Measurements from ENCODE around the gene CCDC78. TPM values are rescaled to one million over a fixed set of nuclear protein-coding genes. Genes with fewer than 3 reads are reported as not detected.

CCDC78 gene
- total and polyA plus RNA-seq, 2 of the 13 experiments (the other 11 are each of a cell fraction or from before 2014, with no cell fraction given), result 0.53 to 1.5 TPM

GRCh38 chr16:678858-679813 lies 47.1 kb downstream of the CCDC78 start (continued):
- TF ChIP-seq RBAK (CRISPR knock-in tag; IDR thresholded peaks at IDR 0.05), result no peak
- TF ChIP-seq ELF1 (CRISPR knock-in tag; IDR thresholded peaks at IDR 0.05), result 0 out of 2 replicates have a peak, but pooled peaks have one; percentile 27
- TF ChIP-seq ZBTB42 (CRISPR knock-in tag; IDR thresholded peaks at IDR 0.05), result peak; percentile 41; the same call in 1 of the 2 replicates
- peak; percentile 84 for TF ChIP-seq SAP130 (CRISPR knock-in tag; IDR thresholded peaks at IDR 0.05; ENCODE audit: low read depth)
- TF ChIP-seq, protein P1, sequence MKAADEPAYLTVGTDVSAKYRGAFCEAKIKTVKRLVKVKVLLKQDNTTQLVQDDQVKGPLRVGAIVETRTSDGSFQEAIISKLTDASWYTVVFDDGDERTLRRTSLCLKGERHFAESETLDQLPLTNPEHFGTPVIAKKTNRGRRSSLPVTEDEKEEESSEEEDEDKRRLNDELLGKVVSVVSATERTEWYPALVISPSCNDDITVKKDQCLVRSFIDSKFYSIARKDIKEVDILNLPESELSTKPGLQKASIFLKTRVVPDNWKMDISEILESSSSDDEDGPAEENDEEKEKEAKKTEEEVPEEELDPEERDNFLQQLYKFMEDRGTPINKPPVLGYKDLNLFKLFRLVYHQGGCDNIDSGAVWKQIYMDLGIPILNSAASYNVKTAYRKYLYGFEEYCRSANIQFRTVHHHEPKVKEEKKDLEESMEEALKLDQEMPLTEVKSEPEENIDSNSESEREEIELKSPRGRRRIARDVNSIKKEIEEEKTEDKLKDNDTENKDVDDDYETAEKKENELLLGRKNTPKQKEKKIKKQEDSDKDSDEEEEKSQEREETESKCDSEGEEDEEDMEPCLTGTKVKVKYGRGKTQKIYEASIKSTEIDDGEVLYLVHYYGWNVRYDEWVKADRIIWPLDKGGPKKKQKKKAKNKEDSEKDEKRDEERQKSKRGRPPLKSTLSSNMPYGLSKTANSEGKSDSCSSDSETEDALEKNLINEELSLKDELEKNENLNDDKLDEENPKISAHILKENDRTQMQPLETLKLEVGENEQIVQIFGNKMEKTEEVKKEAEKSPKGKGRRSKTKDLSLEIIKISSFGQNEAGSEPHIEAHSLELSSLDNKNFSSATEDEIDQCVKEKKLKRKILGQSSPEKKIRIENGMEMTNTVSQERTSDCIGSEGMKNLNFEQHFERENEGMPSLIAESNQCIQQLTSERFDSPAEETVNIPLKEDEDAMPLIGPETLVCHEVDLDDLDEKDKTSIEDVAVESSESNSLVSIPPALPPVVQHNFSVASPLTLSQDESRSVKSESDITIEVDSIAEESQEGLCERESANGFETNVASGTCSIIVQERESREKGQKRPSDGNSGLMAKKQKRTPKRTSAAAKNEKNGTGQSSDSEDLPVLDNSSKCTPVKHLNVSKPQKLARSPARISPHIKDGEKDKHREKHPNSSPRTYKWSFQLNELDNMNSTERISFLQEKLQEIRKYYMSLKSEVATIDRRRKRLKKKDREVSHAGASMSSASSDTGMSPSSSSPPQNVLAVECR (CRISPR knock-in tag; IDR thresholded peaks at IDR 0.05; ENCODE audit: borderline replicate concordance), result peak; percentile 71
- TF ChIP-seq ZNF839 (CRISPR knock-in tag; IDR thresholded peaks at IDR 0.05; ENCODE audit: borderline replicate concordance), result peak; percentile 32; the same call in 1 of the 2 replicates
- peak; percentile 52; the same call in 1 of the 2 replicates for TF ChIP-seq SP5 (CRISPR knock-in tag; IDR thresholded peaks at IDR 0.05; ENCODE audit: borderline replicate concordance, low read depth)
- no peak for TF ChIP-seq ZNF513 (CRISPR knock-in tag; conservative IDR thresholded peaks at IDR 0.05)
- peak; percentile 13; the same call in 1 of the 2 replicates for TF ChIP-seq ZNF761 (CRISPR knock-in tag; conservative IDR thresholded peaks at IDR 0.05)
- TF ChIP-seq ZNF543 (CRISPR knock-in tag; IDR thresholded peaks at IDR 0.05), result peak; percentile 31; the same call in 1 of the 2 replicates
- peak; percentile 77 for TF ChIP-seq DMAP1 (CRISPR knock-in tag; IDR thresholded peaks at IDR 0.05)
- peak; percentile 42; the same call in 1 of the 2 replicates for TF ChIP-seq MAX (IDR thresholded peaks at IDR 0.05)
- no peak for TF ChIP-seq REL (CRISPR knock-in tag; conservative IDR thresholded peaks at IDR 0.05)
- TF ChIP-seq IRF2 (CRISPR knock-in tag; IDR thresholded peaks at IDR 0.05), result peak; percentile 65; the same call in 1 of the 2 replicates
- peak; percentile 79 for TF ChIP-seq SRY (CRISPR knock-in tag; IDR thresholded peaks at IDR 0.05)
- no peak for TF ChIP-seq PRDM4 (CRISPR knock-in tag; IDR thresholded peaks at IDR 0.05; ENCODE audit: borderline replicate concordance)
- TF ChIP-seq TBX2 (CRISPR knock-in tag; IDR thresholded peaks at IDR 0.05; ENCODE audit: borderline replicate concordance), result peak; percentile 65
- peak; percentile 59; the same call in 1 of the 2 replicates for TF ChIP-seq MEIS1 (CRISPR knock-in tag; IDR thresholded peaks at IDR 0.05; ENCODE audit: borderline replicate concordance)
- TF ChIP-seq MYC (CRISPR knock-in tag; IDR thresholded peaks at IDR 0.05; ENCODE audit: borderline replicate concordance), result peak; percentile 61
- no peak for TF ChIP-seq PHB2 (IDR thresholded peaks at IDR 0.05; ENCODE audit: partially characterized antibody)
- TF ChIP-seq ZNF263 (CRISPR knock-in tag; IDR thresholded peaks at IDR 0.05), result peak; percentile 58
